ENCODE data around the gene RTP1. TPM values are rescaled to one million over a fixed set of nuclear protein-coding genes. Genes with fewer than 3 reads are reported as not detected.
"Not testable (repeated sequence)": the region's sequence is repeated elsewhere in the genome, so short reads cannot be mapped to it uniquely, and the experiment has no call there.

RTP1 gene
- total and polyA plus RNA-seq, 8 donors, result not detected

DNA sequence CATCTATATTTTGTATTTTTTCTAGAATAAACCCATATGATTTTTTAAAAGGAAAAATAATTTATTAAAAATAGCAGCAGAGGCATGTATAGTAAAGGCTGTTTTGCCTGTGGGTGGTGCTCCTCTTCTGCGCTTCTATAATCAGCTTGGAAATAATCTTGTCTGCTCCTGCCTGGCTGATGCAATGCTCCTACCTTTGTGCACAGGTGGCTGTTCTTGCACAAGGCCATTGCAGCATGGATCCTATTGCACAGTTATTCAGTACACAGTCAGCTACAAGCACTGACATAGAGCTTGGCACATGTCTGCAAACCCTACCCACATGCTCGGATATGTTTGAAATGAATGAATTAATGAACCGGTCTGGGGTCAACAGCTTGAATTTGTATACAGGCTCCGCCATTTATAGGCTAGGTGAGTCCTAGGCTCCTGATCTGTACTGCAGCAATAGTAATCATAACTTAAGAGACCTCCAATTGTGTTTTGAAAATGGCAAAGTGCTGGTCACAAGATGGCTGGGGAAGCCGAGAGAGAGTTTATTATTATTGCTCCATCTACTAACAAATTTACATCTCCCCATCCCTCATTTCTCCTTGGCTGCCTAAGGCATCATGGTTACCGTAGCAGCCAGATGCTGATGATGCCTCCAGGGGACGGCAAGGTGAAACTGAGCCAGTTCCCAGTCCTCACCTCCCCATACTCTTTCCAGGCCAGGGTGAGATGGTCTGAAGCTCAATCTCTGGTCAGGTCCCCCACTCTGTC is 532 bp upstream of the RTP1 start:
- no peaks in the 10 kb centered on the region for H3K36me3 ChIP-seq
- H3K4me3 ChIP-seq, result no peak overlapping the region
- WGBS, 5 donors, result 73 to 86% (median 85%) methylated on average over 7 of the region's 7 CpGs
- H3K27ac ChIP-seq, result no peak overlapping the region
- intact Hi-C loops (cut with DNase I; ENCODE audit: low total_unique reads), result no loop called here
- H3K9me3 ChIP-seq, result no peaks in the 10 kb centered on the region
- TF ChIP-seq, protein P1, sequence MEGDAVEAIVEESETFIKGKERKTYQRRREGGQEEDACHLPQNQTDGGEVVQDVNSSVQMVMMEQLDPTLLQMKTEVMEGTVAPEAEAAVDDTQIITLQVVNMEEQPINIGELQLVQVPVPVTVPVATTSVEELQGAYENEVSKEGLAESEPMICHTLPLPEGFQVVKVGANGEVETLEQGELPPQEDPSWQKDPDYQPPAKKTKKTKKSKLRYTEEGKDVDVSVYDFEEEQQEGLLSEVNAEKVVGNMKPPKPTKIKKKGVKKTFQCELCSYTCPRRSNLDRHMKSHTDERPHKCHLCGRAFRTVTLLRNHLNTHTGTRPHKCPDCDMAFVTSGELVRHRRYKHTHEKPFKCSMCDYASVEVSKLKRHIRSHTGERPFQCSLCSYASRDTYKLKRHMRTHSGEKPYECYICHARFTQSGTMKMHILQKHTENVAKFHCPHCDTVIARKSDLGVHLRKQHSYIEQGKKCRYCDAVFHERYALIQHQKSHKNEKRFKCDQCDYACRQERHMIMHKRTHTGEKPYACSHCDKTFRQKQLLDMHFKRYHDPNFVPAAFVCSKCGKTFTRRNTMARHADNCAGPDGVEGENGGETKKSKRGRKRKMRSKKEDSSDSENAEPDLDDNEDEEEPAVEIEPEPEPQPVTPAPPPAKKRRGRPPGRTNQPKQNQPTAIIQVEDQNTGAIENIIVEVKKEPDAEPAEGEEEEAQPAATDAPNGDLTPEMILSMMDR (IDR thresholded peaks at IDR 0.05), result no peak
- TF ChIP-seq POLR2AphosphoS5 (IDR thresholded peaks at IDR 0.05), result no peak
- no peak for TF ChIP-seq POLR2A (IDR thresholded peaks at IDR 0.05)
- TF ChIP-seq EP300 (IDR thresholded peaks at IDR 0.05), result no peak
- no peak for DNase-seq
- peaks cover 0 to 5% (median 0%) of the 10 kb centered on the region in 4 donors for H3K4me1 ChIP-seq
- H3K27me3 ChIP-seq, result no peaks in the 10 kb centered on the region

DNA sequence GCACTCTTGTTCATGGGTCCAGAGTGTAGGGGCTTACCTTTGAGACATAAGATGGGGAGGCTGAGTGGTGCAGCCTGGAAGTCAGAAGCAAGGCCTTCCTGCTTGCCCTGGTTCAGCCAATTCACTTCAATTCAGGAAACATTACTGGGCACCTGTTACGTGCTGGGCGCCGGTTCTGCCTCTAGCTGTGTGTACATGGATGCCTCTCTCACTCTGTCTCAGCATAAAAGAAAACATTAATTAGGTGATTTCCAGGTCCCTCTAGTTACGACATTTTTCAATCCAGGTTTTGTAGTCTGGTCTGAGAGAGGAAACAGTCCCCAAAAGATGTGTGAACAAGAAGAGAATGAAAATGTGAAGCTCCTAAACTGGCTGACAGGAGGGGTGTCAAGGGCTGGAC is 1.2 kb downstream of the RTP1 start:
- intact Hi-C loops (cut with DNase I; ENCODE audit: low total_unique reads), result no loop called here
- Histone ChIP-seq H3K4me1 (no peaks in the 10 kb centered on the region), H3K27me3 (no peaks in the 10 kb centered on the region), H3K36me3 (no peaks in the 10 kb centered on the region), H3K9me3 (no peaks in the 10 kb centered on the region), H3K4me3 (no peak overlapping the region), H3K27ac (no peak overlapping the region)
- no peak for DNase-seq
- 83 to 92% (median 88%) methylated on average over 4 of the region's 4 CpGs for WGBS, 5 donors
- TF ChIP-seq, protein P1 (IDR thresholded peaks at IDR 0.05), result no peak
- TF ChIP-seq EP300 (IDR thresholded peaks at IDR 0.05) (no peak), POLR2AphosphoS5 (IDR thresholded peaks at IDR 0.05) (no peak), POLR2A (IDR thresholded peaks at IDR 0.05) (no peak)

DNA sequence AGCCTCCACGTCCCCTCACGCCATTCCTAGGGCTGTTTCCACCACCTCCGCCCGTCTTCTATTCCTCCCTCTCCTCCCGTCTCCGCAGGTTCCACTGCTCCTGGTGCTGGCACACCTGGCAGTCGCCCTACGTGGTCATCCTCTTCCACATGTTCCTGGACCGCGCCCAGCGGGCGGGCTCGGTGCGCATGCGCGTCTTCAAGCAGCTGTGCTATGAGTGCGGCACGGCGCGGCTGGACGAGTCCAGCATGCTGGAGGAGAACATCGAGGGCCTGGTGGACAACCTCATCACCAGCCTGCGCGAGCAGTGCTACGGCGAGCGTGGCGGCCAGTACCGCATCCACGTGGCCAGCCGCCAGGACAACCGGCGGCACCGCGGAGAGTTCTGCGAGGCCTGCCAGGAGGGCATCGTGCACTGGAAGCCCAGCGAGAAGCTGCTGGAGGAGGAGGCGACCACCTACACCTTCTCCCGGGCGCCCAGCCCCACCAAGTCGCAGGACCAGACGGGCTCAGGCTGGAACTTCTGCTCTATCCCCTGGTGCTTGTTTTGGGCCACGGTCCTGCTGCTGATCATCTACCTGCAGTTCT is 2.3 kb downstream of the RTP1 start:
- H3K27me3 ChIP-seq; H3K4me1 ChIP-seq; H3K9me3 ChIP-seq; H3K36me3 ChIP-seq; DNase-seq; intact Hi-C loops (cut with DNase I; ENCODE audit: low total_unique reads); H3K4me3 ChIP-seq; H3K27ac ChIP-seq: not testable (repeated sequence)
- 93 to 97% (median 96%) methylated on average over 33 to 40 of the region's 44 CpGs for WGBS, 5 donors

DNA sequence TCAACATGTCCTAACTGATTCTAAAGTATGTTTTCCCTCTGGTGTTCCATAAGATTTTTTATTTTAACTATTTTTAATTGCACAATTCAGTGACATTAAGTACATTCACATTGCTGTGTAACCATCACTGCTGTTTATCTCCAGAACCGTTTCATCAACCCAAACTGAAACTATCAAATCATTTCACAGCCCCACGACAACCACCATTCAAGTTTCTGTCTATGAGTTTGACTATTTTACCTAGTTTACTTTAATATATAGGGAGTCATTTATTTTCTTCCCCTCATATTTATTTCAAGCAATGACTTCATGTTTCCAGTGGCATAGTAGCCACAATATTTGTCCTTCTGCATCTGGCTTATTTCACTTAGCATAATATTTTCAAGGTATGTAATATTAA is 8.4 kb downstream of the RTP1 start:
- Histone ChIP-seq H3K9me3 (no peaks in the 10 kb centered on the region), H3K36me3 (no peaks in the 10 kb centered on the region), H3K4me1 (peaks cover 9 to 35% (median 14%) of the 10 kb centered on the region in 4 donors), H3K4me3 (no peak overlapping the region), H3K27ac (no peak overlapping the region), H3K27me3 (no peaks in the 10 kb centered on the region)
- intact Hi-C loops (cut with DNase I; ENCODE audit: low total_unique reads), result no loop called here
- TF ChIP-seq EP300 (IDR thresholded peaks at IDR 0.05) (no peak), POLR2A (IDR thresholded peaks at IDR 0.05) (no peak), POLR2AphosphoS5 (IDR thresholded peaks at IDR 0.05) (no peak)
- TF ChIP-seq, protein P1 (IDR thresholded peaks at IDR 0.05), result no peak
- no peak for DNase-seq
- 43 to 79% (median 65%) methylated on average over 2 of the region's 2 CpGs for WGBS, 5 donors

DNA sequence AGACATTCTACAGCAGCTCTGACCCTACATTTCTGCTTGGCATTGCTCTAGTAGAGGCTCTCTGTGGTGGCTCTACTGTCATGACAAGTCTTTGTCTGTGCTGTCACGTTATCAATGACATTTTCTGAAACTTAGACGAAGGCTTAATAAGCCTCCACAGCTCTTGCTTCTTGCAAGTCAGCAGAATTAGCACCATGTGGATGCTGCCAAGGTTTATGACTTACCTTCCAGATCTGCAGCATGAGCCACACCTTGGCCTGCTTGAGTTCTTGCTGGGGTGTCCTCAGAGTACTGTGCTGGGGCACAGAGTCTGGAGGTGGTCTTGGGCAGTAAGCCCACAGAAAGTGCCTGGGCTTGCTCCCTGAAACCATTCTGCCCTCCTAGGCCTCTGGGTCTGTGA is 9.8 kb downstream of the RTP1 start:
- no peaks in the 10 kb centered on the region for H3K36me3 ChIP-seq
- no peaks in the 10 kb centered on the region for H3K27me3 ChIP-seq
- H3K27ac ChIP-seq, result no peak overlapping the region
- 59 to 89% (median 81%) methylated on average over 2 of the region's 2 CpGs for WGBS, 5 donors
- intact Hi-C loops (cut with DNase I; ENCODE audit: low total_unique reads), result no loop called here
- no peaks in the 10 kb centered on the region for H3K9me3 ChIP-seq
- H3K4me3 ChIP-seq, result no peak overlapping the region
- H3K4me1 ChIP-seq, result peaks cover 12 to 48% (median 18%) of the 10 kb centered on the region in 4 donors
- TF ChIP-seq, protein P1 (IDR thresholded peaks at IDR 0.05), result no peak
- TF ChIP-seq POLR2AphosphoS5 (IDR thresholded peaks at IDR 0.05), result no peak
- no peak for TF ChIP-seq EP300 (IDR thresholded peaks at IDR 0.05)
- TF ChIP-seq POLR2A (IDR thresholded peaks at IDR 0.05), result no peak
- no peak for DNase-seq
